Neural crest cell (in vitro differentiated cells): ENCODE results near the gene CERS5. TPM values are rescaled to one million over a fixed set of nuclear protein-coding genes. Genes with fewer than 3 reads are reported as not detected.

Source experiments
- DNase-seq: peaks from one replicate; pipeline ENCODE4 v3.0.0; 2021; ENCODE audit warnings: low read depth, mixed read lengths, low spot score
- H3K27ac Mint-ChIP-seq: one replicate; pipeline ENCODE4 v1.8.0; 2021; ENCODE audit warnings: mild to moderate bottlenecking, mixed read lengths; ENCODE audit not compliant: unreplicated experiment
- H3K27me3 Mint-ChIP-seq: 2 replicates; pipeline ENCODE4 v1.8.0; 2021; ENCODE audit warnings: low read depth, mild to moderate bottlenecking, mixed read lengths
- H3K36me3 Mint-ChIP-seq: 2 replicates; pipeline ENCODE4 v1.8.0; 2021; ENCODE audit warnings: low read depth, mild to moderate bottlenecking, mixed read lengths
- H3K4me1 Mint-ChIP-seq: 2 replicates; pipeline ENCODE4 v1.8.0; 2021; ENCODE audit warnings: mixed read lengths
- H3K4me3 Mint-ChIP-seq: one replicate; pipeline ENCODE4 v1.8.0; 2021; ENCODE audit warnings: mild to moderate bottlenecking, mixed read lengths
- H3K9me3 Mint-ChIP-seq: 2 replicates; pipeline ENCODE4 v1.8.0; 2021; ENCODE audit warnings: mixed read lengths
- total RNA-seq: library from RNA; stranded (reverse); gene quantifications from 2 replicates; pipeline ENCODE4 v1.2.1, GENCODE V29; 2021
- TF ChIP-seq, protein P1 (sequence below): fragments of 200-600 bp; sonication (generic); conservative IDR thresholded peaks from 2 replicates; pipeline ENCODE4 v1.5.0; 2021; ENCODE audit warnings: antibody characterized with exemption, mild to moderate bottlenecking

CERS5 gene
- total RNA-seq, 1 donor from 2014 or later: 61.7 TPM

DNA sequence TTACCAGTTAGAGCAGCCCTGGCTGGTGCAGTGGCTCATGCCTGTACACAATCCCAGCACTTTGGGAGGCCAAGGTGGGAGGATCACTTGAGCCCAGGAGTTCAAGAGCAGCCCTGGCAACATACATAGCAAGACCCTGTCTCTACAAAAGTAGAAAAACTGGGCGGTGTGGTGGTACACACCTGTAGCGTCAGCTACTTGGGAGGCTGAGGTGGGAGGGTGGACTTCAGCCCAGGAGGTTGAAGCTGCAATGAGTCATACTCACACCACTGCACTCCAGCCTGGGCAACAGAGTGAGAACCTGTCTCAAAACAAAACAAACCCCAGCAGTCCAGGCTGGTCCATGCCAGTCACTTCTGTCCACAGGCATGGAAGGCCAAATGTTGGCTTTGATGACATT, 47.8 kb downstream of the CERS5 start:
- no peaks in the 10 kb centered on the region for H3K36me3 Mint-ChIP-seq
- no peak overlapping the region for H3K27ac Mint-ChIP-seq
- no peak overlapping the region for H3K4me3 Mint-ChIP-seq
- H3K27me3 Mint-ChIP-seq: no peaks in the 10 kb centered on the region
- no peaks in the 10 kb centered on the region for H3K9me3 Mint-ChIP-seq
- TF ChIP-seq, protein P1, sequence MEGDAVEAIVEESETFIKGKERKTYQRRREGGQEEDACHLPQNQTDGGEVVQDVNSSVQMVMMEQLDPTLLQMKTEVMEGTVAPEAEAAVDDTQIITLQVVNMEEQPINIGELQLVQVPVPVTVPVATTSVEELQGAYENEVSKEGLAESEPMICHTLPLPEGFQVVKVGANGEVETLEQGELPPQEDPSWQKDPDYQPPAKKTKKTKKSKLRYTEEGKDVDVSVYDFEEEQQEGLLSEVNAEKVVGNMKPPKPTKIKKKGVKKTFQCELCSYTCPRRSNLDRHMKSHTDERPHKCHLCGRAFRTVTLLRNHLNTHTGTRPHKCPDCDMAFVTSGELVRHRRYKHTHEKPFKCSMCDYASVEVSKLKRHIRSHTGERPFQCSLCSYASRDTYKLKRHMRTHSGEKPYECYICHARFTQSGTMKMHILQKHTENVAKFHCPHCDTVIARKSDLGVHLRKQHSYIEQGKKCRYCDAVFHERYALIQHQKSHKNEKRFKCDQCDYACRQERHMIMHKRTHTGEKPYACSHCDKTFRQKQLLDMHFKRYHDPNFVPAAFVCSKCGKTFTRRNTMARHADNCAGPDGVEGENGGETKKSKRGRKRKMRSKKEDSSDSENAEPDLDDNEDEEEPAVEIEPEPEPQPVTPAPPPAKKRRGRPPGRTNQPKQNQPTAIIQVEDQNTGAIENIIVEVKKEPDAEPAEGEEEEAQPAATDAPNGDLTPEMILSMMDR: no peak
- H3K4me1 Mint-ChIP-seq: peaks cover 3% of the 10 kb centered on the region
- no peak for DNase-seq

DNA sequence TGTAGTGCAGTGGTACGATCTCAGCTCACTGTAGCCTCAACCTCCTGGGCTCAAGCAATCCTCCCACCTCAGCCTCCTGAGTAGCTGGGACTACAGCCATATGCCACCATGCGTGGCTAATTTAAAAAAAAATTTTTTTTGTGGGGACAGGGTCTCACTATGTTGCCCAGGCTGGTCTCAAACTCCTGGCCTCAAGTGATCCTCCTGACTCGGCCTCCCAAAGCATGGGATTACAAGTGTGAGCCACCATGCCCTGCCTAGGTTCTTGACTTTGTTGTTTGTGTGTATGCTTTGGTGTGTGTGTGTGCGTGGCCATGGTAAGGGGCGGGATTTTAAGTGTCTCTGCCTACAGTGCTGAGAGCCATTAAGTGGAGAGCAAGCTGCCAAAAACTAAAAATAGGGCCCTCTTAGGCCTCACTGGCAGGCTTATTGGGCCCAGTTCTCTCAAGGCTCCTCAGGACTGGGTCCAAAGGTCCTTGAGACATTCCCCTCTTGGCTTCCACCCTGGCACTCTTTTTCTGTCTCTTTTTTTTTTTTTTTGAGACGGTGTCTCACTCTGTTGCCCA, 50.0 kb downstream of the CERS5 start:
- no peaks in the 10 kb centered on the region for H3K36me3 Mint-ChIP-seq
- no peak overlapping the region for H3K27ac Mint-ChIP-seq
- peaks cover 14% of the 10 kb centered on the region for H3K4me1 Mint-ChIP-seq
- no peak for DNase-seq
- TF ChIP-seq, protein P1: no peak
- H3K9me3 Mint-ChIP-seq: no peaks in the 10 kb centered on the region
- H3K27me3 Mint-ChIP-seq: no peaks in the 10 kb centered on the region
- no peak overlapping the region for H3K4me3 Mint-ChIP-seq

DNA sequence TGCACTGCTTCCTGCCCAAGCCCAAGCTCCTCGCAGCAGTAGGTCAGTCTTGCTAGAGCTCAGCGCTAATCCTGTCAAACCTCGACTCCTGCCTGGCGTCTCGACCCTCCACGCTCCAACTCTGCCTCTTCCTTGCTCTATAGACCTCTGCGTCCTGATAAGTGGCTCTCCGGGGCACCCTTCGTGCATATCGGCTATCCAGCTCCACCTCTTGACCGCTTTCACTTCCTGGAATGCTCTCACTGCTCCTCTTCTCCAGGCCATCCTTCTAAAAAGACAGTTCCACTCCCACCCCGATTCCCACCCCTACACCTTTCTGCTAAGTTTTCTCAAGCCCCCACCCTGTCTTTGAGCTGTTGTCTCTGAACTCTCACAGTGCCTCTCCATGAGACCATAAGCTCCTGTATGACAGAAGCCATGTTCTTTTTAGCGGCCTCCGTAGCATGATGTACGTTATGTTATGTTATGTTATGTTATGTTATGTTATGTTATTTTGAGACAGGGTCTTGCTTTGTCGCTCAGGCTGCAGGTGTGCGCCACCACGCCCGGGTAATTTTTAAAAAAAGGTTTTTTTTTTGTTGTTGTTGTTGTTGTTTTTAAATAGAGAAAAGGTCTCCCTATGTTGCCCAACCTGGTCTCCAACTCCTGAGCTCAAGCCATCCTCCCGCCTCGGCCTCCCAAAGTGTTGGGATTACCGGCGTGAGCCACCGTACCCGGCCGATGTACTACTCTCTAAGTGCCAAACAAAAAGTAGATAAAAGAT, 54.5 kb downstream of the CERS5 start:
- no peaks in the 10 kb centered on the region for H3K9me3 Mint-ChIP-seq
- H3K27ac Mint-ChIP-seq: peak overlapping the region; percentile 96

DNA sequence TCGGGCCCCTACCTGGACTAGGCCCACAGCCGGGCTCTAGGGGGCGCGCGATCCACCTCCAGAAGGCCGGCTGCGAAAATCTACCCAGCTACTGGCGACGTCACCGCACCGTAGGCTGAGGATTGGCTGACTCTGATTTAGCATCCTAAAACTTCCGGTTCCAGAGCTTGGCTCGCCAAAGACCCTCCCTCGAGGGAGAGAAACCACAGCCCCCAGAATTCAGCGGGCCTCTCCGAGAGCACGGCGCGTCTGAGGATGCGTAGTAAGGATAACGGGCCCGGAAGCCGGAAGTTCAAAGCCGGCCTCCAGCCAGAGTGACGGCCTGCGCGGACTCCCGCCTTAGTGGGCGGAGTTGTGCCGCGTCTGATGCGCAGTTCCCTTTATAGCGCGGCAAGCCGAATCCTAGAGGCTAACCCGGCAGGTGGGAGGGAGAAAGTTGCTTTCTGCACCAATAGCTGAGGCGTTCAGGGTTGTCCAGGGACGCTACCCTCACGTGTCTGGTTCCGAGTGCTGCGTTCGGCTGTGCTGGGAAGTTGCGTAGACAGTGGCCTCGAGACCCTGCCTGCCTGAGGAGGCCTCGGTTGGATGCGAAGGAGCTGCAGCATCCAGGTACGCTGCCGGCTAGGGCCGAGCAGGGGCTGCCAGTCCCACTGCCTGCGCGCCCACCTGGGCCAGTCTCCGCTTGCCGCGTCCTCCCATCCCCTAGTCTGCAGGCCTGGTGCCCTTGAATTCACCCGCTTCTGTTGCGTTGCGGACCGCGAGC, 55.3 kb downstream of the CERS5 start, which contains the start of gene COX14:
Gene COX14 (plus strand): TSS at position 544 of the 763 bp plus-strand sequence. CDS start 7,808 bp downstream, outside the sequence.
- TF ChIP-seq, protein P1: peak; percentile 90
- Mint-ChIP-seq H3K27ac (peak within 1 kb of the TSS; percentile 96), H3K27me3 (no peaks in the 10 kb centered on the region), H3K36me3 (no peaks in the 10 kb centered on the region), H3K4me3 (peak within 1 kb of the TSS; percentile 97), H3K9me3 (no peaks in the 10 kb centered on the region), H3K4me1 (peaks cover 30% of the 10 kb centered on the region)
- peak; percentile 99 for DNase-seq

More for the DNA sequence above, 54.5 kb downstream of the CERS5 start:
- Mint-ChIP-seq H3K36me3 (no peaks in the 10 kb centered on the region), H3K4me3 (peak overlapping the region; percentile 97), H3K27me3 (no peaks in the 10 kb centered on the region), H3K4me1 (peaks cover 30% of the 10 kb centered on the region)
- TF ChIP-seq, protein P1: no peak
- DNase-seq: no peak

DNA sequence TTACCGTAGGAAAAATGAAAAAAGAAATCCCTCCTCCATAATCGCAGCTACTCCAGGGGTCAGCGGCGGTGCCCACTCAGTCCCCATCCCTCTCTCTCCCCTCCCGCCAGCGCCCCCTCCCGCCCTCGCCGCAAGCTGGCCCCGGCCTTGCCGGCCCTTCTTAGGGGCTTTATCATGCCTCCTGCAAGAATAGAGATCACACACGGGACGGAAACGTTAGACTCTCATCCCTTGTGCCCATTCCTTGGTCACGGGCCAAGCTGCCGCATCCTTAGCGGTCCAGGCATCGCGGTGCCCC, 55.8 kb downstream of the CERS5 start:
- Mint-ChIP-seq H3K4me3 (peak overlapping the region; percentile 97), H3K27ac (peak overlapping the region; percentile 94), H3K36me3 (no peaks in the 10 kb centered on the region), H3K27me3 (no peaks in the 10 kb centered on the region), H3K9me3 (no peaks in the 10 kb centered on the region), H3K4me1 (peaks cover 30% of the 10 kb centered on the region)
- TF ChIP-seq, protein P1: no peak
- DNase-seq: no peak
